Stomach smooth muscle (tissue), 2 donors: Measurements from ENCODE around the gene NOS1AP.

Experiments
- H3K27ac ChIP-seq: one replicate; pipeline ENCODE4 v1.7.0; 2013; ENCODE audit warnings: mild to moderate bottlenecking, low read length, inconsistent platforms
- H3K27me3 ChIP-seq, 2 donors: one replicate each; pipeline ENCODE4 v1.7.0; 2013; ENCODE audit warnings: low read length in 2 of 2; ENCODE audit not compliant: insufficient read depth in 2 of 2, control insufficient read depth in 1 of 2
- H3K36me3 ChIP-seq, 2 donors: one replicate each; pipeline ENCODE4 v1.7.0; 2013; ENCODE audit warnings: low read length in 2 of 2; ENCODE audit not compliant: control insufficient read depth in 2 of 2, insufficient read depth in 2 of 2
- H3K4me1 ChIP-seq: one replicate; pipeline ENCODE4 v1.7.0; 2013; ENCODE audit warnings: low read length; ENCODE audit not compliant: control insufficient read depth, insufficient read depth
- H3K4me3 ChIP-seq, 2 donors: one replicate each; pipeline ENCODE4 v1.7.0; 2013; ENCODE audit warnings: low read length in 2 of 2
- H3K9ac ChIP-seq, 2 donors: one replicate each; pipeline ENCODE4 v1.7.0; 2013; ENCODE audit warnings: low read length in 2 of 2, mild to moderate bottlenecking in 1 of 2
- H3K9me3 ChIP-seq, 2 donors: one replicate each; pipeline ENCODE4 v1.7.0; 2013; ENCODE audit warnings: low read length in 2 of 2; ENCODE audit not compliant: control insufficient read depth in 2 of 2
- donor health status: healthy.
- donor health status: Pancreatic carcinoma.

Gene NOS1AP

DNA sequence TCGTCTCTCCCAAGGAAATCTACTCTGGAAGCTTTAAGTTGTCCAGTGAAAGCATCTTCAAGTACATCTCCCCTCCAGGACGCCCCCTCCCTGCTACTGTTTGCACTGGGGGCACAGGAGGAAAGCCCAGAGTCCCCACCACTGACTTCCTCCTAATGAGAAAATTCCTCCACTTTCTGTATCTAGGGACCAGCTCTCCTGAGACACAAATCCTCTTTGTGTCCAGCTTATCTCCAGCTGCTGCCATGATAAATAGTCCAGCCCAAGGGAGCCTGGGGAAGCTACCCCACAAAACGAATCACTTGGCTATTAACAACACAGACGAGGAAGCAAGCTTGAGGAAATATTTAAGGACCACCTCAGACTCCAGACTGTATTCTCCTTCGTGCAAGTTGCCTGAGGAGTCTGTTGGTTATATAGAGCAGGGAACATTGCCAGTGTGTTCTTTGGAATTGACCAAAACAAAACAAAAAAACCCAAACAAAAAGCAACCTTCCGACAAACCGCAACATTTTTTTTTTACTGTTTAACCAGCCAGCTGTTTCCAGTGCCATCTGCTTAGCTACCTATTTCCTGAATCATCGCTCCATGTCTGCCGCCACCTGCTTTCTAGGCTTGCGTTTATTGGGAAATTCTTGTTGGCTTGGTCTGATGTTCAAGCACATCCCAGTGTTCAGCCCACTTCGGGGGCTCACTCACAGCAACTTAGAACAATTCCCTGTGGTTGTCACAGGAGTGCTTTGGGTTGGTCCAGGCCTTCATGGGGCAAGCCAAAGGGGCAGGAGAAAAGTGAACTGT is 319.7 kb downstream of the NOS1AP start:
- no peak overlapping the region for H3K27ac ChIP-seq
- no peaks in the 10 kb centered on the region for H3K36me3 ChIP-seq
- H3K9ac ChIP-seq, result no peak overlapping the region
- no peaks in the 10 kb centered on the region for H3K9me3 ChIP-seq
- H3K4me1 ChIP-seq, result no peaks in the 10 kb centered on the region
- H3K27me3 ChIP-seq, result peaks cover 0 to 11% of the 10 kb centered on the region in 2 donors
- no peak overlapping the region for H3K4me3 ChIP-seq

GRCh38 chr1:162389971-162390370 is 320.5 kb downstream of the NOS1AP start:
- Histone ChIP-seq H3K4me3 (no peak overlapping the region), H3K9me3 (no peaks in the 10 kb centered on the region), H3K9ac (no peak overlapping the region), H3K4me1 (no peaks in the 10 kb centered on the region), H3K36me3 (no peaks in the 10 kb centered on the region), H3K27ac (no peak overlapping the region), H3K27me3 (peaks cover 0 to 11% of the 10 kb centered on the region in 2 donors)

- Histone ChIP-seq H3K36me3 (no peaks in the 10 kb centered on the region), H3K9ac (no peak overlapping the region), H3K27me3 (peaks cover 0 to 11% of the 10 kb centered on the region in 2 donors), H3K4me1 (no peaks in the 10 kb centered on the region), H3K9me3 (no peaks in the 10 kb centered on the region), H3K4me3 (no peak overlapping the region), H3K27ac (no peak overlapping the region)
Measured at GRCh38 chr1:162390396-162391185, 321.1 kb downstream of the NOS1AP start.

- Histone ChIP-seq H3K9ac (no peak overlapping the region), H3K4me1 (no peaks in the 10 kb centered on the region), H3K4me3 (no peak overlapping the region), H3K36me3 (no peaks in the 10 kb centered on the region), H3K27me3 (peaks cover 0 to 19% of the 10 kb centered on the region in 2 donors), H3K27ac (no peak overlapping the region), H3K9me3 (no peaks in the 10 kb centered on the region)
Measured at GRCh38 chr1:162391790-162392563, 322.5 kb downstream of the NOS1AP start.

- peaks cover 4 to 9% of the 10 kb centered on the region in 2 donors for H3K27me3 ChIP-seq
- H3K4me3 ChIP-seq, result no peak overlapping the region
- H3K27ac ChIP-seq, result no peak overlapping the region
- H3K4me1 ChIP-seq, result no peaks in the 10 kb centered on the region
- no peak overlapping the region for H3K9ac ChIP-seq
- H3K9me3 ChIP-seq, result no peaks in the 10 kb centered on the region
- no peaks in the 10 kb centered on the region for H3K36me3 ChIP-seq
Measured at GRCh38 chr1:162396201-162396906, 326.9 kb downstream of the NOS1AP start.

DNA sequence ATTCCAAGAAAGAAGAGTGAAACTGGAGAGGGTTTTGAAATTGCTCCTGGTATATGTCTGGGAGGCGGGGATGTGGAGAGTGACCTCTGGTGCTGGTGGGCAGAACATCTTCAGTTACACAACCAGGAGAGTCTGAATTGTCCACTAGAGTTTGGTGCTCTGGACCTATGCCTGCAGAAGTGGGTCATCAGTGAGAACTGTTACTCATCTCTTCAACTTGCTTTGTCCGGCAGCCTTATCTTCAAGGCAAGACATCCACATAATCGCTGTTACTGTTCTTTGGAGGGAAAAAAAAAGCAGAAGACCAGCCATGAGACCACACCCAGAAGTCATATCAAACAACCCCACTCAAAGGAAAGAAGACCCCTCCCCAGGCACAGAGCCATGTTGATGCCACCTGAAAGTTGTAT is 327.6 kb downstream of the NOS1AP start:
- Histone ChIP-seq H3K9ac (no peak overlapping the region), H3K4me1 (no peaks in the 10 kb centered on the region), H3K9me3 (no peaks in the 10 kb centered on the region), H3K27ac (no peak overlapping the region), H3K27me3 (peaks cover 4 to 9% of the 10 kb centered on the region in 2 donors), H3K36me3 (no peaks in the 10 kb centered on the region), H3K4me3 (no peak overlapping the region)

DNA sequence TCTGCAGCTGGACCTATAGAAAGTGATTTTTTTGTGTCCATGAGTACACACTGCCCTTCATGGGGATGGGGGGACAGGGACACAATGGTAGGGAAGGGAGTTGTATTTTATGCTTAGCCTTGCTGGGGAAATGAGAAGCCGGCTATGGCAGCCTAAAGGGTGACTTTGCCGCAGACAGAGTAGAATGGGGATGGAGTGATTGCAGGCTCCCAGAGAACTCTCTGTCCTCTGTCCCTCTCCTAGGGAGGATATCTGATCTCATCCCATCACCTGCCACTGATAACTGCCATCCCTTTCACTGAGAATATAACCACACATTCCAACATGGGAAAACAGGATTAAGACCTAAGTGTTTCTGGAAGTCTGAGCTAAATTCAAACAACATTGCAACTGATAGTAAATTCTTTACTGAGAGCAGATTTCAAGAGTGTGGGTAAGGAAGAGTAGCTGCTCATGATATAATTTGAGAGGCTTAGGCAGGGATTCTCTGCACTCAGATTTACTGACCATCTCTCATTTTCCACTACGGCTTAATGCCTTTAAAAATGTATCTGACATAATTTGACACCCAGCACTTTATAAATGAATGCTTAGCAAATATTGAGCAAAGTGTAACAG is 328.6 kb downstream of the NOS1AP start:
- H3K9ac ChIP-seq, result no peak overlapping the region
- no peaks in the 10 kb centered on the region for H3K4me1 ChIP-seq
- H3K4me3 ChIP-seq, result no peak overlapping the region
- no peaks in the 10 kb centered on the region for H3K9me3 ChIP-seq
- H3K27ac ChIP-seq, result no peak overlapping the region
- H3K27me3 ChIP-seq, result peaks cover 4 to 9% of the 10 kb centered on the region in 2 donors
- H3K36me3 ChIP-seq, result no peaks in the 10 kb centered on the region

DNA sequence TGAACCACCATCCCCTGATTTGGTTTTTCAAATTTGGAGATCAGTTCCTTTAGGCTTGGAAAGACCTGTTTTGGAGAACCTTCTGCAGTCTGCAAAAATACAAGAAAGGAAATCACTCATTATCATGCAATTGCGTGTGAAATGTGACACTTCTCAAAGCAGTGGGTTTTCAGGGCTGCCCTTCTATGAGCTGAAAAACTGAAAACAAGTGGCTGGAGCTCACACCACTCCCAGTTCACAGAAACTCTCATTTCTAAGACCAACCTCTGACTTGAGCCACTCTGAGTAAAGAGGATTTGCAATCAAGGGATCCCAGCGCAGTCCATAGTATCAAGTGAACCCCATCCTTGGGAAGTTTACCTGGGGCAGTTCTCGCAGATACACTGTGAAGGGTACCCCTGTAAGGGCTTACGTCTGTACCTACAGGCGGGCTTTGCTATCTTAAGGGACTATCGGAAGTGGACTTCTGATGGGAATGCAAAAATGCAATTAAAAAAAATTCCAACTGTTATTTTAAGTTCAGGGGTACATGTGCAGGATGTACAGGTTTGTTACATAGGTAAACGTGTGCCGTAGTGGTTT is 329.6 kb downstream of the NOS1AP start:
- Histone ChIP-seq H3K27me3 (peaks cover 4 to 9% of the 10 kb centered on the region in 2 donors), H3K9me3 (no peaks in the 10 kb centered on the region), H3K36me3 (no peaks in the 10 kb centered on the region), H3K9ac (no peak overlapping the region), H3K4me1 (no peaks in the 10 kb centered on the region), H3K4me3 (no peak overlapping the region), H3K27ac (no peak overlapping the region)

DNA sequence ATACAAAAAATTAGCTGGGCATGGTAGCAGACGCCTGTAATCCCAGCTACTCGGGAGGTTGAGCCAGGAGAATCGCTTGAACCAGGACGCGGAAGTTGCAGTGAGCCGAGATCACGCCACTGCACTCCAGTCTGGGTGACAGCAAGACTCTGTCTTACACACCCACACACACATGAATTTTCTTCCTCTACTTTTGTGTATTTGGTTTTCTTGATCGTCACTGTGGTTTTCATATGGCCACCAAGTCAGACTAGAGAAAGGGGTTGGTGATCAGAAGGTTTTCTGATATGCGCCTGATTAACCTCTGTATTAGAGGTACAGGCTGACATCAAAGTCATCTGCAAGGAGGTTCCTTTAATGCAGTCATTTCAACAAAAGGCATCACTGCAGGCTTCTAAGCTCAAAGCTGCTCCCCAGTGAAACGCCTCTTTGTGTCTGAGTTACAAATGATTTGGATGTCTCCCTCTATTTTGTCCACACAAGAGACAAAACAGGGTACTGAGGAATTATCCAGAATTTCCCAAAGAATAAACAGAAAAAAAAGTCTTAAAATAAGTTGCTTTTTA is 331.4 kb downstream of the NOS1AP start:
- no peaks in the 10 kb centered on the region for H3K9me3 ChIP-seq

More for the DNA sequence above, 331.4 kb downstream of the NOS1AP start:
- Histone ChIP-seq H3K4me3 (no peak overlapping the region), H3K4me1 (no peaks in the 10 kb centered on the region), H3K27ac (no peak overlapping the region), H3K36me3 (no peaks in the 10 kb centered on the region), H3K27me3 (peaks cover 4 to 9% of the 10 kb centered on the region in 2 donors), H3K9ac (no peak overlapping the region)
